GM23338 (cell line): ENCODE data around the gene ANGPTL7. TPM values are rescaled to one million over a fixed set of nuclear protein-coding genes. Genes with fewer than 3 reads are reported as not detected.

Source experiments
- ATAC-seq: fragments of 200-7000 bp; cut with Tn5 transposase; 3 replicates; pipeline ENCODE4 v1.9.1; 2020
- DNase-seq: peaks from one replicate; pipeline ENCODE4 v3.0.0-alpha.2; 2015; ENCODE audit warnings: low spot score
- H2AFZ ChIP-seq: fragments of 200-600 bp; sonication (generic); 2 replicates; pipeline ENCODE4 v1.8.0; 2016; ENCODE audit warnings: antibody characterized with exemption, mild to moderate bottlenecking, moderate library complexity
- H3F3A ChIP-seq: fragments of 200-600 bp; sonication (generic); replicated peaks from 2 replicates; pipeline ENCODE4 v1.8.0; 2017; ENCODE audit warnings: antibody characterized with exemption, mixed run types, low read depth
- H3K27ac ChIP-seq: fragments of 200-600 bp; sonication (generic); 2 replicates; pipeline ENCODE4 v1.6.1; 2016; ENCODE audit warnings: low read depth
- H3K27me3 ChIP-seq: fragments of 200-600 bp; sonication (generic); 2 replicates; pipeline ENCODE4 v1.8.0; 2016; ENCODE audit warnings: mild to moderate bottlenecking, mixed run types, moderate library complexity; ENCODE audit not compliant: insufficient read depth
- H3K36me3 ChIP-seq: fragments of 200-600 bp; sonication (generic); 2 replicates; pipeline ENCODE4 v1.8.0; 2016; ENCODE audit warnings: mild to moderate bottlenecking; ENCODE audit not compliant: insufficient read depth
- H3K4me1 ChIP-seq: fragments of 200-600 bp; sonication (generic); 2 replicates; pipeline ENCODE4 v1.8.0; 2016; ENCODE audit warnings: mild to moderate bottlenecking, moderate library complexity; ENCODE audit not compliant: insufficient read depth
- H3K4me2 ChIP-seq: fragments of 200-600 bp; sonication (generic); 2 replicates; pipeline ENCODE4 v1.7.1; 2017; ENCODE audit warnings: mixed run types
- H3K4me3 ChIP-seq: fragments of 200-600 bp; sonication (generic); 2 replicates; pipeline ENCODE4 v1.6.1; 2016; ENCODE audit warnings: mixed run types
- H3K79me2 ChIP-seq: fragments of 200-600 bp; sonication (generic); replicated peaks from 2 replicates; pipeline ENCODE4 v1.8.0; 2017; ENCODE audit warnings: mild to moderate bottlenecking; ENCODE audit not compliant: insufficient read depth
- H3K9me2 ChIP-seq: fragments of 200-600 bp; sonication (generic); 2 replicates; pipeline ENCODE4 v1.8.0; 2017; ENCODE audit not compliant: insufficient read depth
- H4K20me1 ChIP-seq: fragments of 200-600 bp; sonication (generic); replicated peaks from 2 replicates; pipeline ENCODE4 v1.8.0; 2017; ENCODE audit warnings: mild to moderate bottlenecking; ENCODE audit not compliant: insufficient read depth
- H3K27ac Mint-ChIP-seq: 2 replicates; pipeline ENCODE4 v1.8.0; 2020; ENCODE audit warnings: inconsistent platforms, mild to moderate bottlenecking, moderate library complexity, mixed read lengths
- H3K27me3 Mint-ChIP-seq: 3 replicates; pipeline ENCODE4 v1.8.0; 2022; ENCODE audit warnings: low read depth, mild to moderate bottlenecking, moderate library complexity, mixed read lengths, inconsistent platforms; ENCODE audit not compliant: insufficient read depth, poor library complexity
- H3K36me3 Mint-ChIP-seq: 3 replicates; pipeline ENCODE4 v1.8.0; 2021; ENCODE audit warnings: low read depth, mild to moderate bottlenecking, inconsistent platforms, moderate library complexity, mixed read lengths
- H3K4me1 Mint-ChIP-seq: 3 replicates; pipeline ENCODE4 v1.8.0; 2020; ENCODE audit warnings: mild to moderate bottlenecking, inconsistent platforms, mixed read lengths
- H3K4me3 Mint-ChIP-seq: 3 replicates; pipeline ENCODE4 v1.8.0; 2021; ENCODE audit warnings: moderate library complexity, mild to moderate bottlenecking, inconsistent platforms, mixed read lengths
- H3K9me3 Mint-ChIP-seq: 3 replicates; pipeline ENCODE4 v1.8.0; 2020; ENCODE audit warnings: moderate library complexity, mild to moderate bottlenecking, inconsistent platforms, mixed read lengths
- CREB1 ChIP-seq: fragments of 250-450 bp; sonication (Bioruptor Pico); IDR thresholded peaks from 2 replicates; pipeline ENCODE4 v1.5.0; 2020; ENCODE audit warnings: low read depth, mild to moderate bottlenecking, moderate library complexity
- EZH2 ChIP-seq: fragments of 200-600 bp; sonication (generic); IDR thresholded peaks from one replicate; pipeline ENCODE4 v1.8.0; 2017; ENCODE audit warnings: antibody characterized with exemption, mild to moderate bottlenecking, low read depth; ENCODE audit not compliant: unreplicated experiment
- EZH2phosphoT487 ChIP-seq: fragments of 200-600 bp; sonication (generic); IDR thresholded peaks from one replicate; pipeline ENCODE4 v1.8.1; 2018; ENCODE audit warnings: antibody characterized with exemption; ENCODE audit not compliant: unreplicated experiment
- JUNB ChIP-seq: IDR thresholded peaks from one replicate; pipeline ENCODE4 v1.6.1; 2016; ENCODE audit warnings: antibody characterized with exemption; ENCODE audit not compliant: unreplicated experiment
- NANOG ChIP-seq: IDR thresholded peaks from 2 replicates; pipeline ENCODE4 v1.6.1; 2016; ENCODE audit warnings: antibody characterized with exemption, borderline replicate concordance
- POLR2AphosphoS5 ChIP-seq: IDR thresholded peaks from 2 replicates; pipeline ENCODE4 v1.6.1; 2016; ENCODE audit warnings: antibody characterized with exemption, low read depth
- REST ChIP-seq: IDR thresholded peaks from one replicate; pipeline ENCODE4 v1.6.1; 2018; ENCODE audit warnings: antibody characterized with exemption; ENCODE audit not compliant: unreplicated experiment
- STAT1 ChIP-seq: IDR thresholded peaks from one replicate; pipeline ENCODE4 v1.6.1; 2016; ENCODE audit warnings: antibody characterized with exemption; ENCODE audit not compliant: unreplicated experiment
- ZNF114 ChIP-seq: fragments of 250-450 bp; sonication (Bioruptor Pico); IDR thresholded peaks from 2 replicates; pipeline ENCODE4 v1.5.0; 2020; ENCODE audit warnings: mild to moderate bottlenecking, moderate library complexity
- ZNF331 ChIP-seq: fragments of 250-450 bp; sonication (Bioruptor Pico); IDR thresholded peaks from 2 replicates; pipeline ENCODE4 v1.5.0; 2020; ENCODE audit warnings: low read depth, mild to moderate bottlenecking, moderate library complexity
- polyA plus RNA-seq: library from polyadenylated mRNA; unstranded; fragments of >200 nt; fragmentation: Nextera tagmentation; extraction: Ambion mirVana; gene quantifications from 2 replicates; pipeline ENCODE4 v1.2.1, GENCODE V29; 2016
- total RNA-seq: library from RNA; depleted of rRNA; stranded (reverse); fragments of >200 nt; shearing (Covaris generic); gene quantifications from 2 replicates; pipeline ENCODE4 v1.2.3, GENCODE V29; 2014
- TF ChIP-seq, protein P1 (sequence below), 2 experiments: fragments of 200-600 bp in 1 of 2; sonication (generic) in 1 of 2; conservative IDR thresholded peaks; 2 replicates each; pipeline versions ENCODE4 v1.5.1 to v1.6.1; 2016 to 2017; ENCODE audit warnings: antibody characterized with exemption in 2 of 2, low read depth in 2 of 2, mild to moderate bottlenecking in 2 of 2, moderate library complexity in 1 of 2
- TF ChIP-seq, protein P2 (sequence below): fragments of 250-450 bp; sonication (Bioruptor Pico); IDR thresholded peaks from 2 replicates; pipeline ENCODE4 v1.5.0; 2020; ENCODE audit warnings: mild to moderate bottlenecking, moderate library complexity
- TF ChIP-seq, protein P3 (sequence below): IDR thresholded peaks from 2 replicates; pipeline ENCODE4 v1.6.1; 2016; ENCODE audit warnings: antibody characterized with exemption

Gene ANGPTL7
- total and polyA plus RNA-seq, 2 experiments from 2014 or later, result 0.13 TPM; not detected in 1

GRCh38 chr1:11168731-11169130 is 20.4 kb upstream of the ANGPTL7 start:
- no peak overlapping the region for H2AFZ ChIP-seq

More at GRCh38 chr1:11168731-11169130, 20.4 kb upstream of the ANGPTL7 start:
- H3K27ac ChIP-seq, result no peak overlapping the region
- no peak overlapping the region for H3K27ac Mint-ChIP-seq
- no peaks in the 10 kb centered on the region for H3K4me1 ChIP-seq
- peaks cover 7% of the 10 kb centered on the region for H3K36me3 ChIP-seq
- DNase-seq (no peak), ATAC-seq (no peak)
- peaks cover 7% of the 10 kb centered on the region for H3K79me2 ChIP-seq
- H3K4me3 ChIP-seq, result no peak overlapping the region
- no peaks in the 10 kb centered on the region for H3K27me3 ChIP-seq
- no peaks in the 10 kb centered on the region for H3K9me2 ChIP-seq
- H3K9me3 Mint-ChIP-seq, result no peaks in the 10 kb centered on the region
- H3K4me3 Mint-ChIP-seq, result no peak overlapping the region
- H3K36me3 Mint-ChIP-seq, result peaks cover 18% of the 10 kb centered on the region
- H3F3A ChIP-seq, result no peaks in the 10 kb centered on the region
- TF ChIP-seq, protein P1, sequence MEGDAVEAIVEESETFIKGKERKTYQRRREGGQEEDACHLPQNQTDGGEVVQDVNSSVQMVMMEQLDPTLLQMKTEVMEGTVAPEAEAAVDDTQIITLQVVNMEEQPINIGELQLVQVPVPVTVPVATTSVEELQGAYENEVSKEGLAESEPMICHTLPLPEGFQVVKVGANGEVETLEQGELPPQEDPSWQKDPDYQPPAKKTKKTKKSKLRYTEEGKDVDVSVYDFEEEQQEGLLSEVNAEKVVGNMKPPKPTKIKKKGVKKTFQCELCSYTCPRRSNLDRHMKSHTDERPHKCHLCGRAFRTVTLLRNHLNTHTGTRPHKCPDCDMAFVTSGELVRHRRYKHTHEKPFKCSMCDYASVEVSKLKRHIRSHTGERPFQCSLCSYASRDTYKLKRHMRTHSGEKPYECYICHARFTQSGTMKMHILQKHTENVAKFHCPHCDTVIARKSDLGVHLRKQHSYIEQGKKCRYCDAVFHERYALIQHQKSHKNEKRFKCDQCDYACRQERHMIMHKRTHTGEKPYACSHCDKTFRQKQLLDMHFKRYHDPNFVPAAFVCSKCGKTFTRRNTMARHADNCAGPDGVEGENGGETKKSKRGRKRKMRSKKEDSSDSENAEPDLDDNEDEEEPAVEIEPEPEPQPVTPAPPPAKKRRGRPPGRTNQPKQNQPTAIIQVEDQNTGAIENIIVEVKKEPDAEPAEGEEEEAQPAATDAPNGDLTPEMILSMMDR (conservative IDR thresholded peaks at IDR 0.05; ENCODE audit: low read depth in 2 of 2), result no peak
- TF ChIP-seq POLR2AphosphoS5 (no peak), ZNF114 (no peak), REST (no peak), JUNB (no peak), EZH2phosphoT487 (no peak), CREB1 (CRISPR knock-in tag) (no peak), ZNF331 (no peak), EZH2 (no peak), STAT1 (no peak), NANOG (no peak)
- TF ChIP-seq, protein P2, sequence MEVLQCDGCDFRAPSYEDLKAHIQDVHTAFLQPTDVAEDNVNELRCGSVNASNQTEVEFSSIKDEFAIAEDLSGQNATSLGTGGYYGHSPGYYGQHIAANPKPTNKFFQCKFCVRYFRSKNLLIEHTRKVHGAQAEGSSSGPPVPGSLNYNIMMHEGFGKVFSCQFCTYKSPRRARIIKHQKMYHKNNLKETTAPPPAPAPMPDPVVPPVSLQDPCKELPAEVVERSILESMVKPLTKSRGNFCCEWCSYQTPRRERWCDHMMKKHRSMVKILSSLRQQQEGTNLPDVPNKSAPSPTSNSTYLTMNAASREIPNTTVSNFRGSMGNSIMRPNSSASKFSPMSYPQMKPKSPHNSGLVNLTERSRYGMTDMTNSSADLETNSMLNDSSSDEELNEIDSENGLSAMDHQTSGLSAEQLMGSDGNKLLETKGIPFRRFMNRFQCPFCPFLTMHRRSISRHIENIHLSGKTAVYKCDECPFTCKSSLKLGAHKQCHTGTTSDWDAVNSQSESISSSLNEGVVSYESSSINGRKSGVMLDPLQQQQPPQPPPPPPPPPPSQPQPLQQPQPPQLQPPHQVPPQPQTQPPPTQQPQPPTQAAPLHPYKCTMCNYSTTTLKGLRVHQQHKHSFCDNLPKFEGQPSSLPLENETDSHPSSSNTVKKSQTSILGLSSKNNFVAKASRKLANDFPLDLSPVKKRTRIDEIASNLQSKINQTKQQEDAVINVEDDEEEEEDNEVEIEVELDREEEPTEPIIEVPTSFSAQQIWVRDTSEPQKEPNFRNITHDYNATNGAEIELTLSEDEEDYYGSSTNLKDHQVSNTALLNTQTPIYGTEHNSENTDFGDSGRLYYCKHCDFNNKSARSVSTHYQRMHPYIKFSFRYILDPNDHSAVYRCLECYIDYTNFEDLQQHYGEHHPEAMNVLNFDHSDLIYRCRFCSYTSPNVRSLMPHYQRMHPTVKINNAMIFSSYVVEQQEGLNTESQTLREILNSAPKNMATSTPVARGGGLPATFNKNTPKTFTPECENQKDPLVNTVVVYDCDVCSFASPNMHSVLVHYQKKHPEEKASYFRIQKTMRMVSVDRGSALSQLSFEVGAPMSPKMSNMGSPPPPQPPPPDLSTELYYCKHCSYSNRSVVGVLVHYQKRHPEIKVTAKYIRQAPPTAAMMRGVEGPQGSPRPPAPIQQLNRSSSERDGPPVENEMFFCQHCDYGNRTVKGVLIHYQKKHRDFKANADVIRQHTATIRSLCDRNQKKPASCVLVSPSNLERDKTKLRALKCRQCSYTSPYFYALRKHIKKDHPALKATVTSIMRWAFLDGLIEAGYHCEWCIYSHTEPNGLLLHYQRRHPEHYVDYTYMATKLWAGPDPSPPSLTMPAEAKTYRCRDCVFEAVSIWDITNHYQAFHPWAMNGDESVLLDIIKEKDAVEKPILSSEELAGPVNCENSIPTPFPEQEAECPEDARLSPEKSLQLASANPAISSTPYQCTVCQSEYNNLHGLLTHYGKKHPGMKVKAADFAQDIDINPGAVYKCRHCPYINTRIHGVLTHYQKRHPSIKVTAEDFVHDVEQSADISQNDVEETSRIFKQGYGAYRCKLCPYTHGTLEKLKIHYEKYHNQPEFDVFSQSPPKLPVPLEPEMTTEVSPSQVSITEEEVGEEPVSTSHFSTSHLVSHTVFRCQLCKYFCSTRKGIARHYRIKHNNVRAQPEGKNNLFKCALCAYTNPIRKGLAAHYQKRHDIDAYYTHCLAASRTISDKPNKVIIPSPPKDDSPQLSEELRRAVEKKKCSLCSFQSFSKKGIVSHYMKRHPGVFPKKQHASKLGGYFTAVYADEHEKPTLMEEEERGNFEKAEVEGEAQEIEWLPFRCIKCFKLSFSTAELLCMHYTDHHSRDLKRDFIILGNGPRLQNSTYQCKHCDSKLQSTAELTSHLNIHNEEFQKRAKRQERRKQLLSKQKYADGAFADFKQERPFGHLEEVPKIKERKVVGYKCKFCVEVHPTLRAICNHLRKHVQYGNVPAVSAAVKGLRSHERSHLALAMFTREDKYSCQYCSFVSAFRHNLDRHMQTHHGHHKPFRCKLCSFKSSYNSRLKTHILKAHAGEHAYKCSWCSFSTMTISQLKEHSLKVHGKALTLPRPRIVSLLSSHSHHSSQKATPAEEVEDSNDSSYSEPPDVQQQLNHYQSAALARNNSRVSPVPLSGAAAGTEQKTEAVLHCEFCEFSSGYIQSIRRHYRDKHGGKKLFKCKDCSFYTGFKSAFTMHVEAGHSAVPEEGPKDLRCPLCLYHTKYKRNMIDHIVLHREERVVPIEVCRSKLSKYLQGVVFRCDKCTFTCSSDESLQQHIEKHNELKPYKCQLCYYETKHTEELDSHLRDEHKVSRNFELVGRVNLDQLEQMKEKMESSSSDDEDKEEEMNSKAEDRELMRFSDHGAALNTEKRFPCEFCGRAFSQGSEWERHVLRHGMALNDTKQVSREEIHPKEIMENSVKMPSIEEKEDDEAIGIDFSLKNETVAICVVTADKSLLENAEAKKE, result no peak
- TF ChIP-seq, protein P3, sequence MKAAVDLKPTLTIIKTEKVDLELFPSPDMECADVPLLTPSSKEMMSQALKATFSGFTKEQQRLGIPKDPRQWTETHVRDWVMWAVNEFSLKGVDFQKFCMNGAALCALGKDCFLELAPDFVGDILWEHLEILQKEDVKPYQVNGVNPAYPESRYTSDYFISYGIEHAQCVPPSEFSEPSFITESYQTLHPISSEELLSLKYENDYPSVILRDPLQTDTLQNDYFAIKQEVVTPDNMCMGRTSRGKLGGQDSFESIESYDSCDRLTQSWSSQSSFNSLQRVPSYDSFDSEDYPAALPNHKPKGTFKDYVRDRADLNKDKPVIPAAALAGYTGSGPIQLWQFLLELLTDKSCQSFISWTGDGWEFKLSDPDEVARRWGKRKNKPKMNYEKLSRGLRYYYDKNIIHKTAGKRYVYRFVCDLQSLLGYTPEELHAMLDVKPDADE, result no peak
- H3K27me3 Mint-ChIP-seq, result peaks cover 4% of the 10 kb centered on the region
- peaks cover 6% of the 10 kb centered on the region for H4K20me1 ChIP-seq
- no peak overlapping the region for H3K4me2 ChIP-seq
- no peaks in the 10 kb centered on the region for H3K4me1 Mint-ChIP-seq
